ENCODE data around the gene DGLUCY.
A peak's percentile ranks its signal among the peaks of the same experiment; 100 is the strongest.
"Not testable (repeated sequence)": the region's sequence is repeated elsewhere in the genome, so short reads cannot be mapped to it uniquely, and the experiment has no call there.

Gene DGLUCY, protein sequence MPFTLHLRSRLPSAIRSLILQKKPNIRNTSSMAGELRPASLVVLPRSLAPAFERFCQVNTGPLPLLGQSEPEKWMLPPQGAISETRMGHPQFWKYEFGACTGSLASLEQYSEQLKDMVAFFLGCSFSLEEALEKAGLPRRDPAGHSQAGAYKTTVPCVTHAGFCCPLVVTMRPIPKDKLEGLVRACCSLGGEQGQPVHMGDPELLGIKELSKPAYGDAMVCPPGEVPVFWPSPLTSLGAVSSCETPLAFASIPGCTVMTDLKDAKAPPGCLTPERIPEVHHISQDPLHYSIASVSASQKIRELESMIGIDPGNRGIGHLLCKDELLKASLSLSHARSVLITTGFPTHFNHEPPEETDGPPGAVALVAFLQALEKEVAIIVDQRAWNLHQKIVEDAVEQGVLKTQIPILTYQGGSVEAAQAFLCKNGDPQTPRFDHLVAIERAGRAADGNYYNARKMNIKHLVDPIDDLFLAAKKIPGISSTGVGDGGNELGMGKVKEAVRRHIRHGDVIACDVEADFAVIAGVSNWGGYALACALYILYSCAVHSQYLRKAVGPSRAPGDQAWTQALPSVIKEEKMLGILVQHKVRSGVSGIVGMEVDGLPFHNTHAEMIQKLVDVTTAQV

DNA sequence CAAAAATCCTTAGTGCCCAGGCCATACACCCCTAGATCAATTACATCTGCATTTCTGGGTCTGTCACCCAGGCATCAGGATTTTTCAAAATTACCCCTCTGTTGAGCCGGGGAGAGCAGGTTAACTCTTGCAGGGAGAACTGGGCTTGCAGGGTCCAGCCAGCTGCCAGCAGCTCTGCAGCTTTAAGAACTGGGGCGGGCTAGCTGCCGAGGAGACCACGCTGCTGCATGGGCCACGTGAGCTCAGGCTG, at the start of gene DGLUCY:
TSS of gene DGLUCY (plus strand) at position 245 of the 250 bp plus-strand sequence. CDS start 46,222 bp downstream, outside the sequence.
- peak; percentile 79 for DNase-seq

DNA sequence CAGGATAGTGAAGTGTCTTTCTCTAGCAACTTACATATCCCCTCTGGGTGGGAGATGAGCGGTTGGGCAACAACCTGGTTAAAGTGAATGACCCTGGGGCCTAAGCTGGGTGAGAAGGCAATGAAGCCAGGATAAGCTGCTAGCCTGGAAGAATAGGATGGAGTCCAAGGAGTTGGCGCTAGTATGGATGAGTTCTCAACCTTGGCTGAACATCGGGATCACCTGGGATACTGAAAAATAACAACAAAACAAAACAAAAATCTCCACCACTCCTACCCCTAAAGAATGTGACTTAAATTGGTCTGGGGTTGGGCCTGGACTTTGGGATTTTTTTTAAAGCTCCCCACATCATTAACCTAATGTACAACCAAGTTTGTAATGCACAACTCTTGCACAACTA, 48.6 kb upstream of the DGLUCY start:
- DNase-seq, result no peak

DNA sequence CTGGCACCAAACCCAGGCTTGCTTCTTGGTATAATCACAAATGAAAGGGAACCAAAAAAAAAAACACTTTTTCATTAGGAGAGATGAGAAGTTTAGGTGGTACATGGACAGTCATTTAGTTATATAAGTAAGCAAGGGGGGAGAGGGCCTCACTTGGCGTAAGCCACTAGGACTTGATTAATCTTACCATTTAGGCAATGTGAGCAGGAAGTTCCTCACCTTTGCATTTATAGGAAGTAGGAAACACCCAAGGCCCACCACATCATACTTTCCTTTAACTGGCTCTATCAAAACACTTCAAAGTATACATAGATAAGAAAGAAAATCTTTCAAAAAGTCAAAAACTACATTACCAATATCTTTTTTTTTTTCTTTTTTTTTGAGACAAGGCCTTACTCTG, 46.7 kb upstream of the DGLUCY start:
- no peak for DNase-seq

DNA sequence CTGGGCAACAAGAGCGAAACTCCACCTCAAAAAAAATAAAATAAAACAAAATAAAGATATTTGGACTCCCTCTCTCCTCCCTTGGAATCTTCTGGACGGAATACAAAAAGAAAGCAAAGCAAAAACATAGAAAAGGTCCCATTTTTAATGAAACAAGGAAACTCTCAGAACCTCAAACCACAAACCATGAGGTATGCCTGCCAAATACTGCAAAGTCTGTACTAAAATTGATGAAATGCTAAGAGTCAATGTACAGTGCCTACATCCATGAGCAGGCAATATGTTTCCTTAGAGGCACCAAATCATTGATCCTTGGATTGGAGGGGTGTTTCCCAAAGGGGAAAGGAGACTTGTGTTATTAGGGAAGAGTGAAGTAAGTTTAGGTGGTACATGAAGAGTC, 45.2 kb upstream of the DGLUCY start:
- DNase-seq, result no peak

DNA sequence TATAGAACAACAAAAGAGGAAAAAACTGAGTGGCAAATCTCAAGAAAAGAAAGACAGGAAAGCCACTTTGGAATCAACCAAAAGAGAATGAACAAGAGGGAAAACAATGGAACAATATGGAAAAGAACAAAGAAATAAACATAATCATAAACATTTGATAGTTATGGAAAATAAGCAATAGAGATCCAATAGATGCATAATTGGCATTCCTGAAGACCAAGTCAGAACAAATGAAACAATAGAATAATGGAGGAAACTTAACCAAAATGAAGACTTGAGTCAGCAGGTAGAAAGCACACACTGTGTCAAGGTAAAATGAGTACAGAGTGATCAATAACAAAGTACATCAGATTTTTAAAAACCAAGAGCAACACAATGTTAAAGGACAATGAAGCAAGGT, 43.3 kb upstream of the DGLUCY start:
- no peak for DNase-seq

DNA sequence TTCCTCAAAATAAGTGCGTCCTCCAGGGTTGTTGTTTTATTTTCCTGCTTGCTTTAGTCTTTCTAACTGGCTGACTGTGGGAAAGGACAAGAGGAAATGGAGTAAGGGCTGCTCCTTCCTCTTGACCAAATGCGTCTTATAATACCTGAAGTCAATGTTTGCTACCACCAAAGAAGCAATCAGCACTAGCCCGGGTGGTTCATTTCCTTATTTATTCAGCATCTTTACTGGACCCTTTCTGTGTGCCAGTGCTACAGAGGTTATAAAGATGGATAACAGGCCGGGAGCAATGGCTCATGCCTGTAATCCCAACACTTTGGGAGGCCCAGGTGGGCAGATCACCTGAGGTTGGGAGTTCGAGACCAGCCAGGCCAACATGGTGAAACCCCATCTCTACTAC, 38.3 kb upstream of the DGLUCY start:
- DNase-seq, result no peak

DNA sequence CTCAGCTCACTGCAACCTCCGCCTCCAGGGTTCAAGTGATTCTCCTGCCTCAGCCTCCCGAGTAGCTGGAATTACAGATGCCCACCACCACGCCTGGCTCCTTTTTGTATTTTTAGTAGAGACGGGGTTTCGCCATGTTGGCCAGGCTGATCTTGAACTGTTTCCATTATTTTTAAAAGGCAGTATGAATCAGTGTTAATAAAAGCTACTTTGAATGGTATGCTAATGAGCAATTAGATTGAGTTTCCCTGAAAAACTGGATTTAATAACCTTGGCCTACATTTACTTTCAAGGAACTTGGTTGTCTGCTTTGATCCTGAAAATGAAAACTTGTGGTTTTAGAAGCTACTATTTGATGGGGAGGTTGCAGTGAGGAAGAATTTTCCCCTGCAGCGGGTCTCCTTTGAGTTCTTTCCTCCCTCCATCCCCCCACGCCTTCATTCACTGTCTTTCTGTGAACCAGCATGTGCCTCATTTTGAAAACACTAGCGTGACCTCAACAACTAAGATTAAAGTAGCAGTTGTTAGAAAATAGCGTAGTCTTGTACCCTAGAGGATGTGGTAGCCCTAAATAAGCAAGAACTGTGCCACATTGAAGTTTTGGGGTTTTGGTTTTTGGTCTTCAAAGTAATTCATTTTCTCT, 35.7 kb upstream of the DGLUCY start:
- DNase-seq, result no peak

DNA sequence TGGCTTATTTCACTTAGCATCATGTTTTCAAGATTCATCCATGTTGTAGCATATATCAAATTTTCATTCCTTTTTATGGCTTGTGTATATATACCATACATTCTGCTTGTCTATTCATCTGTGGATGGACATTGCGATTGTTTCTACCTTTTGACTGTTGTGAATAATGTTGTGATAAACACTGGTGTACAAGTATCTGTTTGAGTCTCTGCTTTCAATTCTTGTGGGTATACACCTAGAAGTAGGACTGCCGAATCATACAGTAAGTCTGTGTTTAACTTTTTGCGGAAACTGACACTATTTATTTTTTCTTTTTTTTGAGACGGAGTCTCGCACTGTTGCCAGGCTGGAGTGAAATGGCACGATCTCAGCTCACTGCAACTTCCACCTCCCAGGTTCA, 33.8 kb upstream of the DGLUCY start:
- no peak for DNase-seq

DNA sequence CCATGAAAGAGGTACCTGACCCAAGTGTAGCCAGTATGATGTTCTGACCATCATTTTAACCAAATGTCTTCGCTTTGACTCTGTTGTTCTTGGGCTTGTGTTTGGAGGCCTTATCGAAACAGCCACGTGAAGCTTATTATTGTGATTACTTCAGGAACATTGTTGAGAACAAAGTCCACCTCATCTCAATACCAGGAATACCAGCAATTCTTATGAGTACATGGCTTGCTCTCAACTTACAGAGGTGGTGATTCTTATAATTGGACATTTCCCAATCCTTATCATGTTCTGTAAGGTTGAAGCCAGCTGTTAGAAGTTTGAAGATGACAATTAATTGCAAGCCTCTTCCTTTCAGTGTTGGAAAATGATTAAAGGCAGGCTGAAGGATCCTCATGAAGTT, 31.6 kb upstream of the DGLUCY start:
- no peak for DNase-seq

DNA sequence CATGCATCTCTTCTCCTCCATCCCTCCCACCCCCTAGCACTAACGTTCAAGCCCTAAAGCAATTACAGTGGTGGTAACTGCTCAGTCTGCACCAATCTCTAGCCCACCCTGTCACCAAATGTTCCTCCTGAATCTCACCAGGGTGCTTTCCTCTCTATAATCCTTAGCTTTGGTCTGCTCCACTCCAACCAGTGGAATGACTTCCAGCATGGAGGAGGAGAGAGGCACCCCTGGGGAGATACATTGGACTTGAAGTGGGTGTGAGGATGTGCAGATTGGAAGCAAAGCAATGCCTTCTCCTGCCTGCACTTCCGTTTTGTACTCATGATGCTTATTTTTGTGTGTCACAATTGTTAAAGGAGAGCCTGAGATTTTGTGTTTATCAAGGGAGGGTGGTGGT, 29.4 kb upstream of the DGLUCY start:
- no peak for DNase-seq

DNA sequence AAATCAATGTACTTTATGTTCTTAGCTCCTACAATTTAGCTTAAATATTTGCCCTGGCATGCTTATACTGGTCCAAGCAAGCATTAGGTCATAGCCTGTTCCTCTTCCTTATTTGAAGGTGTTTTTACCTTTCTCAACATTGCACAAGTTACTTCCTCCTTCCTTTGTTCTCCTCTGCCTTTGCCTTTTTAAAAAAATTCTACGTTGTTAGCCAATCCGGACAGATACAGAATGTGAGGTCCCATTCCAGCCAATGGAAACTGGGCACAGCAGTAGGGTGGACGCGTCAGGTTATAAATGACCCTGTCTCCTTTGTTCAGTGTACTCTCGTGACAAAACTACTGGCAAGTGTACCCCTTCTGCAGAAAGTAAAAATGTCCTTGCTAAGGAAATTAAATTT, 26.4 kb upstream of the DGLUCY start:
- DNase-seq, result not testable (repeated sequence)

DNA sequence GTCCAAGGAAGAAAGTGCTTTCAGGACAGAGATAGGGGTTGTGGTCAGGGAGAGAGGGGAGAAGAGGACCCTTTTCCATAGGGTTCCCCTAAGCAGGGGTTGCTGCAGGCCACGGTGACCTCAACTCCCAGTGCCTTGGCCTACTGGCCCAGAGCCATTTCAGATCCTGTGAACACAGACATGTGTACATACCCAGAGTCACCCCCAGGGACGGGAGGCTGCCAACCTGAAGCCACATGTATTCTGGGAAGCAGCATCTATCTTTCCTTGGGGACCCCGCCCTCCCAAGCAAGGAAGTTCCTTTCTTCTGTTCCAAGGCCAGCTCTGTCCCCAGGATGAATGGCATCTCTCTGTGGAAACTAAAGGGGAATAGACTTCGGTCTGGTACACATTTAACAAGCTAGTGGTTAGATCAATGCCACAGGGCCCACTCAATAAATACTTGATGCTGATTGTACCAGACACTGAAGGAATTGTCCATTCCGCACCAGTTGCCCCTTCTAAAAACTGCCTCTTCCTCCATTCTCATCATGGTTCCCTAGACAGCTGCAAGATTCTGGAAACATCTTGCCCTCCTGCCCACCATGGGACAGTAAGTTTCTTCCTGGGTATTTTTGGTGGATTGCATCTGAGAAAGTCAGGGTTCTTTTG, 25.2 kb upstream of the DGLUCY start:
- DNase-seq, result no peak

DNA sequence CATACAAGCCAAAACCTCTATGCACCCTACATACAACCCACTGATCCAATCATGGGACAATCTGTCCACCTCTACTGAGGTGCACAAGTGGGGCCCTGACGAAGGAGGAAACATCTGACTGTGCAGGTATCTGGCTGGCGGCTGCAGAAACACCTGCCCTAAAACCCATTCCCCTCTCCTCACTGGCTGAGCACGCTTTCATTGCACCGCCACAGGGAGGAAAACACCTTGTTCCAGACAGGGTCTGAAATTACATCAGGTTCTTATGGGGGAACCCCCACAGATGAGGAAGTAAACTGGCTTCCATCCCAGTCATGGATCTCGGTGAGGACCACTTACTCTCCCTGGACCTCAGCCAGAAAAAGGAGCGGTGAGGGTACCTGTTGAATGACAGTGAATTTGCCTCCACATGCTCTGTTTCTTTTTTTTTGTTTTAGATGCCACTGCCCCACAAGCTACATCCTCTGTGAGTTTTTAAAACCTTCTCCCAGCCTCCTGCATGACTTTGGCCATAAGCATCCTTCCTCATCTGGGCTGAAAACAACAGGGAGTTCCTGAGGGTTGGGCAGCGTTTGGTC, 23.8 kb upstream of the DGLUCY start:
- no peak for DNase-seq

DNA sequence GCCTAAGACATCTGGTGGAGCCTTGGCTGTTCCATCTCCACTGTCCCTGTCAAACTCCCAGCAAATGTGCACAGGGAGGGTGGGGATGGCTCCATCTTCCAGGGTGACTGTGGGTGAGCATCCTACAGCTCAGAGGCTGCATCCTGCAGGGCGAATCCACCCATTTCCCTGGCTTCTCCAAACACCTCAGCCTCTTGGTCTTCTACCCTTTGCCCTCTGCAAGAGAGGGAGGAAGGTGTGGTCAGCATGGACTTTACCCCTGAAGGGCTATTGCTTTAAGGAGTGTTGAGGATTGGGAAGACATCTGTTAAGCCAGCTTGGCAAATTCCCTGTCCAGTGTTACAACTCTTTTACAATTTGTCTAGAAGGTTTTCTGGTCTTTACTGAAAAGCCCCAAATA, 23.1 kb upstream of the DGLUCY start:
- DNase-seq, result no peak

DNA sequence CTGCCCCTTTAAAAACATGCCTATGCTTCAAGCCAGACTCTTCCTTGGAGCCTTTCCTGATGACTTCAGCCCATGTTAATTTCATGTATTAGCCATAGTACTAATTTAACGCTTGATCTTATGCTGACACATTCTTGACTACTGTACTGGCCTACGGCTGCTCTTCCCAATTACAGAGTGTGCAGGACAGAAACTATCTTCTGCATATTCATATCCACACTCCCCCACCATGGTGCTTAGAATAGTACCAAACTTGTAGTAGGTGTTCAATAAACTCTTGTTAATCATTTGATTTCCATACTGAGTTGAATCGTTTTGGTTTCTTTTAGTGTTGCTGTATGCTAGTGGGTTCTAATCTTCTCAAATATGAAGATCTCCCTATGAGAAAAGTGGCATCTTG, 21.8 kb upstream of the DGLUCY start:
- DNase-seq, result no peak

DNA sequence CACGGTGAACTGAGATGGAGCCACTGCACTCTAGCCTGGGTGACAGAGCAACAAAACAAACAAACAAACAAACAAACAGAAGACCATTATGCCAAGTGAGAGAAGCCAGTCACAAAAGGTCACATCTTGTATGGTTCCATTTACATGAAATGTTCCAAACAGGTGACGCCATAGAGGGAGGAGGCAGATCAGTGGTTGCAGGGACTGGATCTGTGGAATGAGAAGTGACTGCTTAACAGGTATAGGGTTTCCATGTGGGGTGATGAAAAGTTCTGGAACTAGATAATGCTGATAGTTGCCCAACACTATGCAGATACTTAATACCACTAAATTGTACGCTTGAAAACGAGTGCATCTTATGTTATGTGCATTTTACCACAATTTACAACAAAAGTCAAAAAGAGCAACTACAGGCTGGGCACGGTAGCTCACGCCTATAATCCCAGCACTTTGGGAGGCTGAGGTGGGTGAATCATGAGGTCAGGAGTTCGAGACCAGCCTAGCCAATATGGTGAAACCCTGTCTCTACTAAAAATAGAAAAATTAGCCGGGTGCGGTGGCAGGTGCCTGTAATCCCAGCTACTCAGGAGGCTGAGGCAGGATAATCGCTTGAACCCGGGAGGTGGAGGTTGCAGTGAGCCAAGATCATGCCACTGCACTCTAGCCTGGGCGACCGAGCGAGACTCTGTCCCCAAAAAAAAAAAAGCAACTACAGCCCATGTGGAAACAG, 20.0 kb upstream of the DGLUCY start:
- not testable (repeated sequence) for DNase-seq

DNA sequence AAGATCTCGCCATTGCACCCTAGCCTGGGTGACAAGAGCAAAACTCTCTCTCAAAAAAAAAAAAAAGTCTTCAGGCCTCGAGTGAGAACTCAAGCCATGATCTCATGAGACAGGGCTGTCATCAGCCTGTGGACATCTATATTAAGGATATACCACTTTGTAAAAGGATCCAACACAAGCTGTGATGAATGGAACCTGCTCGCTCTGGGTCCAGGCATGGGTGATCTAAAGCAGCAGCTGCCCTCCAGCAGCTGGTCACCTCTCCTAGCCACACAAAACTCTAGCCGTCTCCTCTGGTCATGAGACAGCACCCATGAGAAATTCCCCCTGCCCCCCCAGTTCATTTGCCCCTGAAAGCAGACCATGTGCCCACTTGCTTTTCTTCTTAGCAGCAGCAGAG, 19.1 kb upstream of the DGLUCY start:
- no peak for DNase-seq

DNA sequence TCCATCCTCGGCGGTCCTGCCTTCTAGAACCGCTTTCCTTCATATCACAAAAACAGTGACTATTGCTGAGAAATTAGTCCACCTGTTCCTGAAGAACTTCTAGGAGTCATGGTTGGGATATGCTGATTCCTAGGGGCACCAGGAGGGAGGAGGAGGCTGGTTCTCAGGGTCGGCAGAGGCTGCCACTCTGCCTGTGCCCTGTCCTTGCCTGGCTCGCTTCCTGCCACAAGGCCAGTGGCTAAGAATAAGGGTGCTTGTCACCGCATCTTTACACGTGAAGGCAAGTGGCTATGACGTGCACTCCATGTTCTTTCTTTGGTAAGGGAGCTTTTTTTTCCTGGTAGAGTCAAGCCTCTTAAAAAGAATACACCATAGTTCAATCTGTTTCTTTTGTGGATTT, 18.7 kb upstream of the DGLUCY start:
- DNase-seq, result no peak

DNA sequence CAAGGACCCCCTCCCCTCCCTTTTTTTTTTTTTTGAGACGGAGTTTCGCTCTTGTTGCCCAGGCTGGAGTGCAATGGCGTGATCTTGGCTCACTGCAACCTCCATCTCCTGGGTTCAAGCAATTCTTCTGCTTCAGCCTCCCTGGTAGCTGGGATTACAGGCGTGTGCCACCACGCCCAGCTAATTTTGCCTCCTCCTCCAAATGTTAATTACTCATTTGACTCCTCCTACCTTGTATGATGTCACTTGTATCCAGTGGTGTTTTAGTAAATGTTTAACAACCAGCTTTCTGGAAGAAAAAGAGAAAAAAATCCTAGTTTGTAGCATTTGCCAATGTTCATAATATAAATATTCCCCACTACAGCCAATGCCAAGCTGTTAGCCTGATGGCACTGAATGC, 16.2 kb upstream of the DGLUCY start:
- DNase-seq, result not testable (repeated sequence)

DNA sequence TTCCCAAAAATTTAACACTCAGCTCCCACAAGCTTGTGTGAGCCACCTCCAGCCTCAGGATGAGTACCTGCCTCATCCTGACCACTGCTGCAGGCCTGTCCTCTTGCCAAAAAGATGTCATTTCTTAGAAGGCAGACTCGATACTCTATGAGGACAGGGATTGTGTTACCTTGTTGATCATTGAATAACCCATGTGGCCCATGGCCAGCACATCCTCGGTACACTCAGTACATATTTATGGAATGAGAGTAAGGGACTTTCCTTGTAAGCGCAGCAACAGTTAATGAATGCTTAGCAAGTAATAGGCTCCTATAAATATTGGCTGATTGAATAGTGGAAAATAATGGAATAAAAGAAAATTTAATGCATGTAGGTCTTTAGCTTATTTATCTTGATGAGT, 15.3 kb upstream of the DGLUCY start:
- DNase-seq, result no peak

DNA sequence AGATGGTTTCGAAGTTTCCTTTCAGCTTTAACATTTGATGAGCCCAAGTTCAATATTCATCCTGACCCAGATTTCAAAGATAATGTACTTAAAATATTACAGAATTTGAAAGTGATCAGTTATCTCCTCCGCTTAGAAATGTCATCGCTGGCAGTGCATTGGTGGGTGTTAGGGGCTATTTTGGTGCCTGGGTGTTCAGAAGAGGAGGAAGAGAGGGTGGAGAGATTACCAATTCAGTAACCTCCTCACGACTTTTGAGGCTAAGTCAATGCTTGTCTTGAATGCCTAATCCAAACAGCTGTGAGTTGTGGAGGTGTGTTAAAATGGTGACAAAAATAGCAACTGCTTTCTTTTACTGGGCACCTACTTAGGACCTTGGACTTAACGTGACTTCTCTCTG, 13.8 kb upstream of the DGLUCY start:
- no peak for DNase-seq

DNA sequence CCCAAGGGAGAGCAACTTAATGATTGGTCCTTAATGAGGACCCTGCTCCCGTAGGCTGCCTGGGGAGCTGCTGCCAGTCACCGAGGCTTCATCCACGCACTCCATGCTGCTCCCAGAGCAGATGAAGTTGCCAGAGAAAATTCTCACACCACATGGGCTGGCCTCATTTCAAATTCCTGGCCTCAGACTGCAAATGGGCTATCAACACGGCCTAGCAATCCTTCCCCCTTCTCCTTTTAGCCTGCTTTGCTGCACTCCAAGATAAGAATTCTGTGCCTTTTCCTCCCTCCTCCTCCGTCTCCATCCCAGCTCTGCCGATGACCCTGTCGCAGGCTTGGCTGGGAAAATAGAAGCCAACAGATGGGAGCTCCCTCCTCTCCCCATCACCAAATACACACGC, 10.8 kb upstream of the DGLUCY start:
- no peak for DNase-seq
